GM21825 (cell line): ENCODE measurements around the gene ZNF740.

Experiments
- ATAC-seq: cut with Tn5 transposase; IDR thresholded peaks from one replicate; pipeline ENCODE4 v1.9.1; 2021; ENCODE audit warnings: mild to moderate bottlenecking, moderate library complexity; ENCODE audit not compliant: unreplicated experiment

Gene ZNF740

GRCh38 chr12:53224897-53225634 is 44.5 kb downstream of the ZNF740 start:
- ATAC-seq, result no peak

- no peak for ATAC-seq
These were observed 45.3 kb downstream of the ZNF740 start for GRCh38 chr12:53225635-53226424.

- ATAC-seq, result no peak
These were observed 46.3 kb downstream of the ZNF740 start for GRCh38 chr12:53226815-53227214.

GRCh38 chr12:53227341-53227740 is 46.8 kb downstream of the ZNF740 start:
- ATAC-seq, result no peak

- no peak for ATAC-seq
These were observed 47.3 kb downstream of the ZNF740 start for GRCh38 chr12:53227836-53228235.

GRCh38 chr12:53229454-53229853 is 48.9 kb downstream of the ZNF740 start:
- ATAC-seq, result no peak

GRCh38 chr12:53230108-53230845 is 49.8 kb downstream of the ZNF740 start:
- no peak for ATAC-seq

GRCh38 chr12:53231671-53231920 is 51.1 kb downstream of the ZNF740 start:
- no peak for ATAC-seq

GRCh38 chr12:53231921-53232645 is 51.6 kb downstream of the ZNF740 start, which contains the start of gene RARG:
Gene RARG (minus strand): TSS chr12:53232209. CDS start chr12:53227545, 4,664 bp downstream.
- ATAC-seq, result no peak

GRCh38 chr12:53232646-53233461 is 52.3 kb downstream of the ZNF740 start:
- no peak for ATAC-seq

GRCh38 chr12:53233671-53234121 is 53.2 kb downstream of the ZNF740 start:
- ATAC-seq, result no peak

GRCh38 chr12:53234271-53234914 is 53.9 kb downstream of the ZNF740 start:
- ATAC-seq, result no peak

- ATAC-seq, result no peak
These were observed 54.6 kb downstream of the ZNF740 start for GRCh38 chr12:53235164-53235563.

- no peak for ATAC-seq
These were observed 55.4 kb downstream of the ZNF740 start for GRCh38 chr12:53235742-53236442.

- no peak for ATAC-seq
These were observed 56.1 kb downstream of the ZNF740 start for GRCh38 chr12:53236443-53237111.

- ATAC-seq, result no peak
These were observed 59.2 kb downstream of the ZNF740 start for GRCh38 chr12:53239643-53240258.

- ATAC-seq, result no peak
These were observed 61.3 kb downstream of the ZNF740 start for GRCh38 chr12:53241623-53242412.
